ENCODE data around the gene KCNMA1.

The KCNMA1 gene

GRCh38 chr10:76937181-76937600 lies 700.4 kb downstream of the KCNMA1 start:
- DNase-seq (ENCODE audit: low read depth) = no peak

DNA sequence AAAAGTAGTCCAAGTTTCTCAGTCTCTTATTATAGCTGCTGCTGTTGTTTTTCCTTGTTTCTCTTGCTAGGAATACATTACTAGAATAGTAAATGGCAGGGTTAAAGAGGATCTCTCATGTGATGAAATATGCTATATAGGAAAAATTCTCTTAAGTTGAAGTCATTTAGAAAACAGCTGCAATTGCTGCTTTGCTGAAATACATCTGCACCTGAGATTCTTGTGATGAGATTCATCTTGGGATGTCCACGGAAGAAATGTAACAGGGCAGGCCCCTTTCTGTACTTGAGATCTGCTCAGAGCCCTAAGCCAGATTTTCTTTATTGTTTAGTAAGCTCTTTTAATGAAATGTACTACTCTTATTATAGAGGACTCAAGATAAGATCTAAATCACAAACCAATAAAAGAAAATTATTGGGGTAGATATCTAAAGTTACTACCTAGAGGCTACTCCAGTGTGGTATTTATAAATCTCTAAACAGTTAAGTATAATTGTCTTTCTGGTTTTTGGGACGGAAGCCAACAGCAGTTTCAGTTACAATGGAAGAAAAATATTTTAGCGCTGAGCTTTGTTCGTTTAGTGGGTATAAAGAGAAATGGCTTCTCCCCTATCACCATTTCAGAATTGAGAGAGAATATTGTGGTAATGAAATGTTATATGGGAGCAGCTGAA lies 701.5 kb downstream of the KCNMA1 start:
- no peak for DNase-seq (ENCODE audit: low read depth)

GRCh38 chr10:76928565-76928964 lies 709.0 kb downstream of the KCNMA1 start:
- DNase-seq (ENCODE audit: low read depth) = no peak

GRCh38 chr10:76925636-76926405 lies 711.8 kb downstream of the KCNMA1 start:
- DNase-seq (ENCODE audit: low read depth) = no peak

DNA sequence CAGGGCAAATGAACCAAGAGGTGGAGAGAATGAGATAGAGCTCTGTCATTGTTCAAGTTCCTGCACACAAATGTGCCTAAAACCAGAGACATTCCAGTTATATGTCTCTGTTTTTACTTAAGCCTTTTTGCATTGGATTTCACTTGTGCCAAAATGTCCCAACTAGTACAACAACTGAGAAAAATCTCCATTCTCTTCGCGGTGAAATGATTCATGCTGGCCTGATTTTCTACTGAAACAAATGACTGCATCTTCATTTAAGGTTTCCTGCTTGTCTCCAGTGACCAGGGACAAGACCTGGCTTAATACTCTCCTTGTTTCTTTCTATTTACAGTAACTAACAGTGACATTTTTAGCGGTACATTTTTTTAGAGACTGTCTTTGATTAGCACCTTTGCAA lies 714.9 kb downstream of the KCNMA1 start:
- DNase-seq (ENCODE audit: low read depth) = no peak

DNA sequence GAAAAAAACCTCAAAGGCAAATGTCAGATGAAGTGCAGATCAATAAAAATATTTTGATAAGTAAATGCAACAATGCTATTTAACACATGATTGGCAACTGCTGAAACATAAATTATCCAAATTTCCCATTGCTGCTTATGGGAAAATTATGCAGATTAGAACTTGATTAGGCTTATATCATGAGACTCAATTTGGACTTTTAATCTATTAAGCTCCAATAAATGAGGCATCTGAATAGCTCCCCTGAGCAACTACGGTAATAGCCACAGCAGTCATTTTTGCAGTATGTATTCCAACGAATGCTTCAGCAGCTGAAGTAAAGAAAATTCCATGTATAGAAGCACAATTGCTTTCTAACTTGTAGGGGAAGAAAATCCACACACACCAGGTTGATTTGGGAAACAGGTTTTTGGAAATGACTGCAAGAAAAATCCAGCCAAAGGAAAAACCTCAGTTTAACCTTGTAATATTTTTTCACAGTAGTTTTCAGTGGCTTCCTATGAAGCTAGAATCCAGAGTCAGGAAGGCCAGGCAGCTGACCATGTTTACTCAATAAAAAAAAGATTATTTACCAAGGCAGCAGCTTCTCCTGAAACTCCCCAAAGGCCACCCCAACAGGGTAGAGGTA lies 716.1 kb downstream of the KCNMA1 start:
- no peak for DNase-seq (ENCODE audit: low read depth)

- no peak for DNase-seq (ENCODE audit: low read depth)
These were observed 717.0 kb downstream of the KCNMA1 start for GRCh38 chr10:76920581-76920980.

DNA sequence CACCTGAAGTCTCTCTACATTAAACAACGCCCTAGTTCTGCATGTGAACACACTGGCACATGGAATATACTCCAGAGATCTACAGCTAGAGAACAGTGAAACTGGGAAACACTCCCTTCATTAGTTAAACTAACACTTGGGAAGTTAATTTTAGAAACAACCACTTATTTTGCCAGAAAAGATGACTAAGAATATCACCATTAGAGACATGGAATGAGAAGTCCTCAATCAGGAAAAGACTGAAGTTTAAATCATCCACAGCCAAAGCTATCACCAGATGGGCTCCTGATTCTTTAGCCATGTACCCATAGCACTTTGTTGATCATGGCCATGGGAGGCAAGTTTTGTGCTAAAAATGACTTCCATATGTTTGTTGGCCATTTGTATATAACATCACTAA lies 719.5 kb downstream of the KCNMA1 start:
- DNase-seq (ENCODE audit: low read depth) = no peak

- no peak for DNase-seq (ENCODE audit: low read depth)
These were observed 720.5 kb downstream of the KCNMA1 start for GRCh38 chr10:76917071-76917470.

- no peak for DNase-seq (ENCODE audit: low read depth)
These were observed 721.1 kb downstream of the KCNMA1 start for GRCh38 chr10:76916536-76916935.

- DNase-seq (ENCODE audit: low read depth) = no peak
These were observed 722.3 kb downstream of the KCNMA1 start for GRCh38 chr10:76915316-76915715.

GRCh38 chr10:76911184-76911583 lies 726.4 kb downstream of the KCNMA1 start:
- DNase-seq (ENCODE audit: low read depth) = no peak

DNA sequence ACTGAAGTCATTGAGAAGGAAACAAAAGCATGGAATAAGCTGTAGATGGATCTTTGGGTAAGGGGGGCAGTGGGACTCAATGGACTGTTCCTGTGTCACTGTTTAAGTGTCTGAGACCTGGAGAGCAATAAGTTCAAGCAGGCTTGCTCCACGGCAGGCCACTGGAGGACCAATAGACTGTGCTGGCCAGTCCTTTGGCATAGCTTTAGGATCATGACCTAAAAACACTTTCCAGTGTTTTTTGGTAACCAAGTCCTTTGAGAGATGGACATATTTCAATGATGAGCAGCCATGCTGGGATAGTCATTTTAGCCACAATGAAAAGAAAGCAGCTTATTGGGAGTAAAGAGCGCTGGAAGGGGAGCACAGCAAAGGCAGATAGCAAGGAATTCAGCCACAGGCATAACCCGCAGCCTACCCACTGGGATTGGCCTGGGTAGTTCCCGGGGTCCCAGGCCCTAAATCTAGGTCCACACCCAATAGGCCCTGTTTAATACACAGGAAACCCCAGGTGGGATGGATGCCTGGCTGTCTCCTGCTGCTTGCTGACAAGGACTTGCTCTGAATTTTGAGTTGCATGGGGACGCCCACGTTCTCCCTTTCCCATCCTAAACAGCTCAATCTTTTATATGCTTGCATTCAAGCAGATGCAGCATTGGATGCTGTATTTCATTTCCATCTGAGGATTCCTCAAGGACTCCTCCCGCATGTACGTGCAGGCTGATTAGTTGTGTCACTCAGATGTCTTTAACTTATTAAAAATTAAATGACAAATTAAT lies 727.2 kb downstream of the KCNMA1 start:
- DNase-seq (ENCODE audit: low read depth) = no peak

- DNase-seq (ENCODE audit: low read depth) = no peak
These were observed 731.4 kb downstream of the KCNMA1 start for GRCh38 chr10:76906256-76906655.

GRCh38 chr10:76905251-76905650 lies 732.4 kb downstream of the KCNMA1 start:
- DNase-seq (ENCODE audit: low read depth) = no peak

- no peak for DNase-seq (ENCODE audit: low read depth)
These were observed 734.1 kb downstream of the KCNMA1 start for GRCh38 chr10:76903387-76903945.

GRCh38 chr10:76902949-76903348 lies 734.7 kb downstream of the KCNMA1 start:
- DNase-seq (ENCODE audit: low read depth) = no peak

- DNase-seq (ENCODE audit: low read depth) = no peak
These were observed 735.9 kb downstream of the KCNMA1 start for GRCh38 chr10:76901701-76902100.

DNA sequence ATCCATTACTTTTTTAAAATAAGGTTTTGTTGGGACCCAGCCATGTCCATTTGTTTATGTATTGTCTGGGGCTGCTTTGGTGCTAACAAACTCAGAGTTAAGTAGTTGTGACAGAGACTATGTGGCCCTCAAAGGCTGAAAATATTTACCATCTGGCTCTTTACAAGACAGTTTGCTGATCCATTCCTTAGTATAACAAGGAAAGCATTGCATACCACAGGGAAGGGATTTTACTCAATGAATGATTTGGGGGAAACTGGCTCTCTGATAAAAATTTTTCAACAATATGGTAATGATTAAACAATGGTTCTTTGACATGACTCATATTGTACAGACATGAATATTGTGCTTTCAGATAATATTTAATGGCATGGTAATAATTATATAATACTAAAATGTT lies 738.1 kb downstream of the KCNMA1 start:
- DNase-seq (ENCODE audit: low read depth) = no peak

DNA sequence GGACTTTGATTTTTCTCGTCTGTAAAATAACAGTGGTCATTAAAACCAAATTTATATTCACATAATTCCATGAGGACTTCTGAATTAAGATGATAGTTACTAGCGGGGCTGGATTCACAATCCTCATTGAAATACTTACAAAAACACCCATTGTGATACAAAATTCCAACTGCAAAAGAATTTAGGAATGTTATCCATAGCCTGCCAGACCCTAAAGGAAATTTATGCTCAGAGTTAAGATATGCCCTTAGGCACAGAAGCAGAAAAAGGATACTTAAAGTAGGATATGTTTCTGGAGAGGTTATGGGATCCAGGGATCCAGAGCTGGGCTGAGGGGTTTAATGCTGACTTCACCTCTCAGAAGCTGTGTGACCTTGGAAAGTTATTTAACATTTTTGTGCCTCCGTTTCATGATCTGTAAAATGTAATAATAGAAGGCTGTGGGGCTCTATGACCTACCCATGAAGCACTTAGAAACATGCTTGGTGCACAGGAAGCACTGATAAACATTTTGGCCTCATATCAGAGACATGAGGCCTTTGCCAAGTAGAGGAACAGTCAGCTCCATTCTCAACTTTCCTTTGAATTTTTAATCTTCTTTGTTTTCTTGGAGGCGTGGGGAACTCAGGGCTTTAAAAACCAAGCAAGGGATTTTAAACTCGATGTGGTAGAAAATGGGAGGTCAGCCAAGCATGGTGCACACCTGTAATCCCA lies 744.7 kb downstream of the KCNMA1 start:
- no peak for DNase-seq (ENCODE audit: low read depth)

DNA sequence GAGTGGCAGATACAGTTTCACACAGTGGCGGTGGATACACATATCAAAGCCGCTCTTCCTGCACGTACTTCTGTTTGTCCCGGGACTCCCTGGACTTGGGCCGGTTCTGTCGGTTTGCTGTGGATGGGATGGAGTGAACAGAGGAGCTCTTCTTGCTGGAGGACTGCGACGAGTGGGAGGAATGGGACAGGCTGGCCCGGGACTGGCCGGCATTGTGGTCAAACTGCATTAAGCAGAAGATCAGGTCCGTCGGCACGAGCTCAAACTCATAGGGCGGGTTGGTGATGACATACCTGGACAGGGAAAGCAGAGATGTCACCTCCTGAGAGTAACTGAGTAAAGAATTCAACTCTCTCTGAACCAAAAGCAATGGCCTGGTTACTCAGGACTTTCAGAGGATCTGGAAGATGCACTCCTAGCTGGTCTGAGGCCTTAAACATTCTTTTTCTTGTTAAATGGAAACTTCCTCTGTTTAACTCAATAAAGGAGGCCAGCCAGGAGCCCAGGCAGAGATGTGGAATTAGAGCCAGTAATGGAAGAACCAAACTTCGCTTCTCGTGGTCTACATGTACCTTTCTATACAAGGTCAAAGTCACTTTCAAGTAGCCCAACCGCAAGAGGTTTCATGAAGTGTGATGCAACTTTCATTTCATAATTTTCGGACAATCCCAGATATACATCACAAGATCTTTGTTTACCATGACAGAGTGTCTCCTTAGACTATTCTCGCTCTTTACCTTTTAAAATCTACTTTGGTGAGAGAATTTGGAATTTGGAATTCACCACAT lies 750.2 kb downstream of the KCNMA1 start:
- DNase-seq (ENCODE audit: low read depth) = no peak
